Upper lobe of right lung (tissue), 1 donor: ENCODE data around the gene BTBD1. TPM values are rescaled to one million over a fixed set of nuclear protein-coding genes. Genes with fewer than 3 reads are reported as not detected.
A peak's percentile ranks its signal among the peaks of the same experiment; 100 is the strongest.
"Not testable (repeated sequence)": the region's sequence is repeated elsewhere in the genome, so short reads cannot be mapped to it uniquely, and the experiment has no call there.

Source experiments
- ATAC-seq: fragments of 200-7000 bp; cut with Tn5 transposase; one replicate; pipeline ENCODE4 v1.9.1; 2020; ENCODE audit warnings: mild to moderate bottlenecking, moderate library complexity
- DNase-seq: peaks from one replicate; pipeline ENCODE4 v3.0.0-alpha.2; 2020
- H3K27ac ChIP-seq: fragments of 200-600 bp; one replicate; pipeline ENCODE4 v1.8.0; 2022
- H3K27me3 ChIP-seq: fragments of 200-600 bp; one replicate; pipeline ENCODE4 v1.8.0; 2022; ENCODE audit warnings: mild to moderate bottlenecking
- H3K36me3 ChIP-seq: fragments of 200-600 bp; one replicate; pipeline ENCODE4 v1.8.0; 2022
- H3K4me1 ChIP-seq: fragments of 200-600 bp; one replicate; pipeline ENCODE4 v1.8.0; 2022
- H3K4me3 ChIP-seq: fragments of 200-600 bp; one replicate; pipeline ENCODE4 v1.8.0; 2022; ENCODE audit warnings: mild to moderate bottlenecking
- H3K9me3 ChIP-seq: fragments of 200-600 bp; one replicate; pipeline ENCODE4 v1.8.0; 2022
- CTCF ChIP-seq: fragments of 200-600 bp; IDR thresholded peaks from one replicate; pipeline ENCODE4 v1.8.0; 2022; ENCODE audit warnings: antibody characterized with exemption
- intact Hi-C: fragments of 100-400 bp; cut with DNase I; formaldehyde crosslinking; loops from one replicate; pipeline ENCODE4 v1.11.0; 2022
- total RNA-seq: library from RNA; stranded (reverse); fragmentation: NEBNext Ultra II Directional; extraction: Animal tissue kit (Norgen Biotek cat#: 25700); gene quantifications from one replicate; pipeline ENCODE4 v1.2.1, GENCODE V29; 2021
- donor health status: DM: no; HTN: yes; CAD: no; lungs with severe emphysema.

BTBD1 gene
- total RNA-seq, 1 donor from 2014 or later: 44.6 TPM

DNA sequence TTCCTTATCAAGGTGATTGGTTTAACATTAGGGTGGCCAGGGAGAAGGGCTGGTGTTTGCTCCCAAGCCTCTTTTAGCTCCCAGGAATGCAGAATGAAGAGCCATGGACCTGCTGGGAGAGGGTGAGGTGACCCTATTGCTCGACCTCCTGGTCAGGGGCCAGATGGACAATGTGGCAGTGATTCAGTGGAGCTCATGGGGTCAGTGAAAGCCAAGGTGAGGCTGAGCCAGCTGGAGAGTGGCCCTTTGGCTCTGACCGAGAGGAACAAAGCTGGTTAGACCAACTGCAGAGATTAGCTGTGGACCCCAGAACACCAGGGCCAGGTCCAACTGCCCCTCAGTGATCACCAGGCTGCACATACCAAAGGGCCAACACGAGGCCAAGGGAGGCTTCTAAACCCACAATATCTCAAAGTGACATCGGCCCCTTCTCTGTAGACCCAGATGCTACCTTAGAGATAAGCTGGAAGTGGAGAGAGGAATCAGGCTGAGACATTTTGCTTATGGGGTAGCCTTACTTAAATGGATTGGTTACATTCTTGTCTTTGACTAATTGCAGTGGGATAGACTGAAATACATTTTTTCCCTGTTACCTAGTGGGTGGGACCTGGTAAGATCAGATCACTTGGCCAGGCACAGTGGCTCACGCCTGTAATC, 15.8 kb upstream of the BTBD1 start:
- no peaks in the 10 kb centered on the region for H3K9me3 ChIP-seq
- H3K4me1 ChIP-seq: no peaks in the 10 kb centered on the region
- H3K36me3 ChIP-seq: no peaks in the 10 kb centered on the region
- no peak for TF ChIP-seq CTCF
- H3K27me3 ChIP-seq: peaks cover 10% of the 10 kb centered on the region
- ATAC-seq (no peak), DNase-seq (no peak)
- intact Hi-C loops: no loop called here
- H3K4me3 ChIP-seq: no peak overlapping the region
- no peak overlapping the region for H3K27ac ChIP-seq

DNA sequence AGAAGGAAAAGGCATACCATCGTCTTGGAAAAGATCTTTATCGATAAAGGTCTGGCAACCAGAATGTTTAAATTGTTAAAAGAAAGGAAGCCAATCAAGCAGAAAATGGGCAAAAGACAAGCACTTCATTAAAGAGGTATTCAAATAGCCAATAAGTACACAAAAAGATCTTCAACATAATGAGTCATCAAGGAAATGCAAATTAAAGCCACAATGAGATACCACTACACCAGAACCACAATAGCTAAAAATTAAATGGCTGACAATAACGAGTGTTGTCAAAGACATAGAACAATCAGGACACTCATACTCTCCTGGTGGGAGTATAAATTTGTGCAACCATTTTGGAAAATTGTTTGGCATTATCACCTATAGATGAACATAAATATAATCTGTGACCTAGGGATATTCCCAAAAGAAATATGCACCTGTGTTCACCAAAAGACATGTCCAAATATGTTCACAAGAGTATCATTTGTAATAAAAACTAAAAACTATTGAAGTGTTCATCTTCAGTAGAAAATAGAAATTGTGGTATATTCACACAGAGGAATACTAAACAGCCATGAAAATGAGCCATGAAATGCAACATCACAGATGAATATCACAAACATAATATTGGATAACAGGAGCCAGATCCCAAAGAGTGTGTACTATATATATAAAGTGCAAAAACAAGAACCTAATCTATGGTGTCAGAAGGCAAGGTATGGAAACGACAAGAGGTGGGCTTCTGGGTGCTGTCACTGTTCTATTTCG, 14.4 kb upstream of the BTBD1 start:
- TF ChIP-seq CTCF: no peak
- Histone ChIP-seq H3K27ac (no peak overlapping the region), H3K27me3 (peaks cover 14% of the 10 kb centered on the region), H3K4me1 (no peaks in the 10 kb centered on the region), H3K9me3 (no peaks in the 10 kb centered on the region), H3K36me3 (no peaks in the 10 kb centered on the region), H3K4me3 (no peak overlapping the region)
- DNase-seq: no peak
- no peak for ATAC-seq
- intact Hi-C loops: no loop called here

GRCh38 chr15:83078712-83079111, 11.7 kb upstream of the BTBD1 start:
- intact Hi-C loops: no loop called here
- H3K36me3 ChIP-seq: no peaks in the 10 kb centered on the region
- no peak overlapping the region for H3K27ac ChIP-seq
- H3K27me3 ChIP-seq: peaks cover 14% of the 10 kb centered on the region
- TF ChIP-seq CTCF: no peak
- DNase-seq (no peak), ATAC-seq (no peak)
- H3K4me1 ChIP-seq: no peaks in the 10 kb centered on the region
- H3K4me3 ChIP-seq: no peak overlapping the region
- H3K9me3 ChIP-seq: no peaks in the 10 kb centered on the region

GRCh38 chr15:83077491-83078230, 10.6 kb upstream of the BTBD1 start:
- Histone ChIP-seq H3K4me1 (no peaks in the 10 kb centered on the region), H3K27me3 (peaks cover 14% of the 10 kb centered on the region), H3K4me3 (no peak overlapping the region), H3K9me3 (no peaks in the 10 kb centered on the region), H3K36me3 (no peaks in the 10 kb centered on the region), H3K27ac (no peak overlapping the region)
- intact Hi-C loops: no loop called here
- no peak for ATAC-seq
- no peak for DNase-seq
- no peak for TF ChIP-seq CTCF

- H3K4me3 ChIP-seq, ATAC-seq, H3K27ac ChIP-seq, H3K27me3 ChIP-seq, H3K36me3 ChIP-seq, DNase-seq, intact Hi-C loops, H3K9me3 ChIP-seq: not testable (repeated sequence)
- H3K4me1 ChIP-seq: peaks cover 16% of the 10 kb centered on the region
Observed at GRCh38 chr15:83069211-83069642, 2.2 kb upstream of the BTBD1 start.

- H3K36me3 ChIP-seq: no peaks in the 10 kb centered on the region
- intact Hi-C loops: no loop called here
- DNase-seq (no peak), ATAC-seq (no peak)
- peaks cover 28% of the 10 kb centered on the region for H3K4me1 ChIP-seq
- H3K9me3 ChIP-seq: no peaks in the 10 kb centered on the region
- H3K4me3 ChIP-seq: no peak overlapping the region
- peak overlapping the region; percentile 98 for H3K27ac ChIP-seq
- no peak for TF ChIP-seq CTCF
- no peaks in the 10 kb centered on the region for H3K27me3 ChIP-seq
Observed at GRCh38 chr15:83068054-83068453, 1.0 kb upstream of the BTBD1 start.
